Smooth muscle cell of the umbilical artery (primary cell): ENCODE measurements around the gene RBM24. TPM values are rescaled to one million over a fixed set of nuclear protein-coding genes. Genes with fewer than 3 reads are reported as not detected.

Experiments
- total RNA-seq: library from RNA; depleted of rRNA; stranded (reverse); fragments of >200 nt; gene quantifications from 2 replicates; pipeline ENCODE4 v1.2.3, GENCODE V29; 2014

The RBM24 gene
- 8.0 and 16.2 TPM in 2 replicates for total RNA-seq

GRCh38 chr6:17281100-17281496 is at the start of gene RBM24:
Gene RBM24 (plus strand): TSS chr6:17281361. CDS start chr6:17281582, 221 bp downstream.

Other genes with a start within 250 kb of the RBM24 start
- not detected in 2 replicates for gene STMND1, start 179.3 kb upstream of the RBM24 start, total RNA-seq
- gene CAP2, start 112.2 kb downstream of the RBM24 start, total RNA-seq, result 27.6 and 30.5 TPM in 2 replicates